Endodermal cell (in vitro differentiated cells): ENCODE data around the gene CEP295NL. TPM values are rescaled to one million over a fixed set of nuclear protein-coding genes. Genes with fewer than 3 reads are reported as not detected.
A peak's percentile ranks its signal among the peaks of the same experiment; 100 is the strongest.

ENCODE experiments used
- DNase-seq: peaks from one replicate; pipeline ENCODE4 v3.0.0-alpha.2; 2017
- H3K27ac ChIP-seq: 2 replicates; pipeline ENCODE4 v1.5.1; 2013; ENCODE audit warnings: mild to moderate bottlenecking, low read depth, low read length, moderate library complexity
- H3K27me3 ChIP-seq: 2 replicates; pipeline ENCODE4 v1.6.1; 2013; ENCODE audit warnings: mild to moderate bottlenecking, low read length, moderate library complexity; ENCODE audit not compliant: insufficient read depth, control insufficient read depth, poor library complexity, severe bottlenecking
- H3K36me3 ChIP-seq: 2 replicates; pipeline ENCODE4 v1.7.0; 2013; ENCODE audit warnings: mild to moderate bottlenecking, low read length, moderate library complexity; ENCODE audit not compliant: control insufficient read depth, insufficient read depth
- H3K4me1 ChIP-seq: one replicate; pipeline ENCODE4 v1.7.0; 2013; ENCODE audit warnings: low read length; ENCODE audit not compliant: control insufficient read depth, insufficient read depth
- H3K4me3 ChIP-seq: 2 replicates; pipeline ENCODE4 v1.5.1; 2013; ENCODE audit warnings: mild to moderate bottlenecking, low read length, moderate library complexity
- H3K9ac ChIP-seq: 2 replicates; pipeline ENCODE4 v1.6.1; 2013; ENCODE audit warnings: mild to moderate bottlenecking, low read length, moderate library complexity; ENCODE audit not compliant: poor library complexity, severe bottlenecking; ENCODE audit errors: extremely low read depth
- H3K9me3 ChIP-seq: 2 replicates; pipeline ENCODE4 v1.6.1; 2013; ENCODE audit warnings: mild to moderate bottlenecking, low read length, moderate library complexity; ENCODE audit not compliant: control insufficient read depth
- H3K27ac Mint-ChIP-seq: 2 replicates; pipeline ENCODE4 v1.8.0; 2020; ENCODE audit warnings: mixed read lengths
- H3K27me3 Mint-ChIP-seq: 2 replicates; pipeline ENCODE4 v1.8.0; 2021; ENCODE audit warnings: mild to moderate bottlenecking, mixed read lengths; ENCODE audit not compliant: insufficient read depth
- H3K36me3 Mint-ChIP-seq: 2 replicates; pipeline ENCODE4 v1.8.0; 2020; ENCODE audit warnings: low read depth, mixed read lengths
- H3K4me1 Mint-ChIP-seq: 2 replicates; pipeline ENCODE4 v1.8.0; 2020; ENCODE audit warnings: mixed read lengths
- H3K4me3 Mint-ChIP-seq: 2 replicates; pipeline ENCODE4 v1.8.0; 2020; ENCODE audit warnings: mild to moderate bottlenecking, moderate library complexity, mixed read lengths
- H3K9me3 Mint-ChIP-seq: 2 replicates; pipeline ENCODE4 v1.8.0; 2020; ENCODE audit warnings: mild to moderate bottlenecking, mixed read lengths
- CTCF ChIP-seq: fragments of 200-600 bp; sonication (generic); conservative IDR thresholded peaks from 2 replicates; pipeline ENCODE4 v1.5.0; 2021; ENCODE audit warnings: antibody characterized with exemption, mild to moderate bottlenecking
- WGBS, 2 experiments: methylation state at CpG; one replicate each; pipeline versions ENCODE4 v1.1.5 to v1.1.7; 2013; ENCODE audit warnings: missing lambda C conversion rate in 2 of 2, mixed read lengths in 1 of 2; ENCODE audit not compliant: insufficient coverage in 1 of 2, insufficient read length in 1 of 2; 5-methylcytosine and 5-hydroxymethylcytosine counted together
- total RNA-seq, 2 donors: library from RNA; stranded (reverse); fragmentation: NEBNext Ultra II Directional in 1 of 2; extraction: Animal tissue kit (Norgen Biotek cat#: 25700) in 1 of 2; gene quantifications; 2 replicates in 1 of 2; 3 replicates in 1 of 2; pipeline ENCODE4 v1.2.1, GENCODE V29; 2021

Gene CEP295NL
- total RNA-seq, 2 donors from 2014 or later = 0.97 to 2.2 TPM

- Mint-ChIP-seq H3K36me3 (peaks cover 37% of the 10 kb centered on the region), H3K4me3 (no peak overlapping the region), H3K9me3 (no peaks in the 10 kb centered on the region), H3K4me1 (no peaks in the 10 kb centered on the region), H3K27me3 (no peaks in the 10 kb centered on the region), H3K27ac (no peak overlapping the region)
- 89% methylated on average over 1 of the region's 1 CpG; no CpG with 5 or more reads in 1 of the 2 experiments for WGBS, 2 experiments
- Histone ChIP-seq H3K27me3 (no peaks in the 10 kb centered on the region), H3K4me3 (no peak overlapping the region), H3K9me3 (no peaks in the 10 kb centered on the region), H3K9ac (no peak overlapping the region), H3K36me3 (peaks cover 7% of the 10 kb centered on the region), H3K27ac (no peak overlapping the region), H3K4me1 (peaks cover 3% of the 10 kb centered on the region)
- no peak for DNase-seq
- no peak for TF ChIP-seq CTCF
Observed at GRCh38 chr17:78864117-78864516, 38.9 kb downstream of the CEP295NL start.

GRCh38 chr17:78862073-78863023 is 40.7 kb downstream of the CEP295NL start:
- Mint-ChIP-seq H3K4me3 (no peak overlapping the region), H3K27ac (no peak overlapping the region), H3K4me1 (no peaks in the 10 kb centered on the region), H3K36me3 (peaks cover 24% of the 10 kb centered on the region), H3K9me3 (no peaks in the 10 kb centered on the region), H3K27me3 (no peaks in the 10 kb centered on the region)
- WGBS, 2 experiments = 91 to 95% methylated on average over 16 of the region's 17 CpGs
- Histone ChIP-seq H3K36me3 (peaks cover 7% of the 10 kb centered on the region), H3K4me3 (no peak overlapping the region), H3K27ac (no peak overlapping the region), H3K27me3 (no peaks in the 10 kb centered on the region), H3K9ac (no peak overlapping the region), H3K9me3 (no peaks in the 10 kb centered on the region), H3K4me1 (peaks cover 3% of the 10 kb centered on the region)
- TF ChIP-seq CTCF = no peak
- DNase-seq = peak; percentile 69

- H3K4me1 Mint-ChIP-seq = no peaks in the 10 kb centered on the region
- no peak overlapping the region for H3K9ac ChIP-seq
Observed at GRCh38 chr17:78861229-78861628, 41.8 kb downstream of the CEP295NL start.

More at GRCh38 chr17:78861229-78861628, 41.8 kb downstream of the CEP295NL start:
- Mint-ChIP-seq H3K27ac (no peak overlapping the region), H3K4me3 (no peak overlapping the region), H3K9me3 (no peaks in the 10 kb centered on the region), H3K36me3 (peaks cover 21% of the 10 kb centered on the region), H3K27me3 (no peaks in the 10 kb centered on the region)
- no peak overlapping the region for H3K4me3 ChIP-seq
- peaks cover 7% of the 10 kb centered on the region for H3K36me3 ChIP-seq
- 92 to 96% methylated on average over 2 to 4 of the region's 4 CpGs for WGBS, 2 experiments
- no peak for TF ChIP-seq CTCF
- H3K9me3 ChIP-seq = no peaks in the 10 kb centered on the region
- H3K27me3 ChIP-seq = no peaks in the 10 kb centered on the region
- no peak overlapping the region for H3K27ac ChIP-seq
- DNase-seq = no peak
- H3K4me1 ChIP-seq = peaks cover 3% of the 10 kb centered on the region
